ENCODE measurements around the gene APOA4.

GRCh38 chr11:116786966-116787365, 36.1 kb downstream of the APOA4 start:
- TF ChIP-seq CTCF (IDR thresholded peaks at IDR 0.05; ENCODE audit: borderline replicate concordance, extremely low read depth, low read length, poor library complexity, severe bottlenecking) (no peak), EZH2 (IDR thresholded peaks at IDR 0.05; ENCODE audit: borderline replicate concordance, low read depth, low read length, severe bottlenecking) (no peak)

Measured in DND-41 (cell line).